GM19239 (cell line): ENCODE measurements around the gene OSBPL1A.
"Not testable (repeated sequence)": the region's sequence is repeated elsewhere in the genome, so short reads cannot be mapped to it uniquely, and the experiment has no call there.

Experiments
- DNase-seq: peaks from one replicate; pipeline ENCODE4 v3.0.0; 2011; ENCODE audit warnings: low spot score; ENCODE audit not compliant: insufficient read length
- FAIRE-seq: peaks from 2 replicates; lab custom pipeline; 2011; peaks lifted over from hg19 to GRCh38; lab: Jason Lieb, UNC

Gene OSBPL1A

GRCh38 chr18:24149591-24149990 lies 248.0 kb downstream of the OSBPL1A start:
- DNase-seq, FAIRE-seq: not testable (repeated sequence)

GRCh38 chr18:24142376-24142775 lies 255.2 kb downstream of the OSBPL1A start:
- FAIRE-seq (no peak), DNase-seq (no peak)

DNA sequence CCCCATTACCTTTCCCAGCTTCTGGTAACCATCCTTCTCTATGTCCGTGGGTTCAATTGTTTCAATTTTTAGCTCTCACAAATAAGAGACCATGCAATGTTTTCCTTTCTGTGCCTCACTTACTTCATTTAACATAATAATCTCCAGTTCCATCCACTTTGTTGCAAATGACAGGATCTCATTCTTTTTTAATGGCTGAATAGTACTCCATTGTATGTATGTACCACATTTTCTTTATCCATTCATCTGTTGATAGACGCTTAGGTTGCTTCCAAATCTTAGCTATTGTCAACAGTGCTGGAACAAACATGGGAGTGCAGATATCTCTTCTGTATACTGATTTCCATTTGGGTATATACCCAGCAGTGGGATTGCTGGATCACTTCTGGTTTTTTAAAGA lies 256.9 kb downstream of the OSBPL1A start:
- FAIRE-seq, result no peak
- no peak for DNase-seq

- FAIRE-seq (peak; percentile 28), DNase-seq (peak; percentile 47)
Observed at GRCh38 chr18:24138789-24139616, 258.6 kb downstream of the OSBPL1A start, which contains the start of gene CABYR. Gene CABYR (plus strand): TSS chr18:24139062. CDS start chr18:24143115, 4,053 bp downstream.

DNA sequence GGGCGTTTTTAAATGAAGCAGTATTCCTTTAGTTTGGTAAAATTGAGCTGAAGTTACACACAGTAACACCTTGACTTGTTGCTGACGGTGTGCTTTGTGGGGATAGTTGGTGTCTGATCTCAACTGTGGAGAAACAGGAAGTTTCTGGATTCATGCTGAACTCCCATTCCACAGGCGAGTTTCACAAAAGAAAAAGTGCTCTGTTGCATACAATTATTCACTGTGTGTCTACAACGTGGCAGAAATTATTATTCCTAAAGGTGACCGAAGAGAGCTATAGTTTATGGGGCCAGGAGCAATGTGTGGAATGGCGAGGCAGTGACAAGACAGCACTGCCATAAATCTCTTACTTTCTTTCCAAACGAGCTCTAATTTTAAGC lies 259.2 kb downstream of the OSBPL1A start:
- no peak for DNase-seq
- no peak for FAIRE-seq

DNA sequence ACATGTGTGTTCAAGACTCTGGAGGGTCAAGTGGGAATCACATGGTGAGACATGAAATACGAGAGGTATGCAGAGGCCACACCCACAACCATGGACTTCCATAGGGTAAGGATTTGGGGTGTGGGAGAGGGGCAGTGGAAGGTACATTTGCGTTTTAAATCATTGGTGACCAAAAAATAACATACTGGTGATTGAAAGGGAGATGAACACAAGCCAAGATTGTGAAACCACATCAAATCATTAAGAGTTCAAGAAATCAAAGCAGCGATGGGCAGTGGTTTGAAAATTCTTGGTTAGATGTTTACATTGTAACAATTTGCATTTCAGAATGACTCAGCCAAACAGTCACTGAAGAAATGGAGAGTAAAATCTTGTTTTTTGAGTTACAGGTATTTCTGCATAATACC lies 260.7 kb downstream of the OSBPL1A start:
- FAIRE-seq (no peak), DNase-seq (no peak)

- no peak for DNase-seq
- no peak for FAIRE-seq
Observed at GRCh38 chr18:24130494-24130893, 267.1 kb downstream of the OSBPL1A start.

DNA sequence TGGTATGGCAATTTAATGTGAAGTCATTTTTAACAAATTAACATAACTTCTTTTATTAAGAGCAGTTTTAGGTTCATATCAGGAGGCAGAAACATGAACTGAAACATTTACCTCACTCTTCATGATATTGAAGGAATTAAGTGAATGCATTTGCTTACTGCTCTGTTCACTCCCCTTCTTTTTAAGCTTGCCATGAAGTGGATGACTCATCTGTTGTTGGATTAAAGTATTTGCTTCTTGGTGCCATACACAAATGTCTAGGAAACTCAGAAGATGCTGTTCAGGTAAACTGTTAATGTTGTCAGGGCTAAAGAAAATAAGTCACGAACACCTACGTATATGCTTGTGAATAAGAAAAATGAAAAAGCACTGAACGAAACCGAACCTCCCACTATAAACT lies 268.9 kb downstream of the OSBPL1A start:
- no peak for FAIRE-seq
- DNase-seq, result no peak

GRCh38 chr18:24127735-24128134 lies 269.9 kb downstream of the OSBPL1A start:
- DNase-seq (no peak), FAIRE-seq (no peak)

DNA sequence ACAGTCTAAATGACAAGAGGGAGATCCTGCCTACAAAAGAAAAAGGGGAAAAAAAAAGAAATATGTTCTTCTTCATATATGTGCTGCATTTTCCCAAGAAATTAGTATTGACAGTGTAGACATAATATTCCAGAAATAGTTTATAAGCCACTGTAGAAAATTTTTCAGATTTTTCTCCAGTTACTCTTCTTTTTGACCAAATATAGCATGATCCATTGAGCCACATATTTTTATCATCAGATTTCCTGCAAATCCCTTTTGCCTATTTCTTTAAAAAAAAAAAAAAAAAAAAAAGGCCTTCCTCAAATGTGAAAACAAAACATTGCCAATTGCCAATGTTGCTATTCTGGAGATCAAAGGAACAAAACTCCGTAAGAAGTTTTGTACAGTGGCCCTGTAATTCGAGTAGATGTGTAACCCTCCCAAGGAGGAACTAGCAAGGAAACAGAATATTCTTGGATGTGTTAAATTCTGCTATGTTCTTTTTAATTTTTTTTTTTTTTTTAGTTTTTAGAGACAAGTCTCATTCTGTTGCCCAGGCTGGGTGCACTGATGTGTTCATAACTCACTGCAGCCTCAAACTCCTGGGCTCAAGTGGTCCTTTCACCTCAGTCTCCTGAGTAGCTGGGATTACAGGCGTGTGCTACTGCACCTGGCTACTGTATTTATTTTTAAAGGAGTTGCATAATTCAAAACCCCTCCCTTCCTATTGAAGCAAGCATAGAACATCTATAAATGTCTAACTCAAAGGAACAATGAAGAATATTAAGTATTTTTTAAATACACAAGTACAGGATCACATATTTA lies 271.3 kb downstream of the OSBPL1A start:
- FAIRE-seq (no peak), DNase-seq (no peak)

DNA sequence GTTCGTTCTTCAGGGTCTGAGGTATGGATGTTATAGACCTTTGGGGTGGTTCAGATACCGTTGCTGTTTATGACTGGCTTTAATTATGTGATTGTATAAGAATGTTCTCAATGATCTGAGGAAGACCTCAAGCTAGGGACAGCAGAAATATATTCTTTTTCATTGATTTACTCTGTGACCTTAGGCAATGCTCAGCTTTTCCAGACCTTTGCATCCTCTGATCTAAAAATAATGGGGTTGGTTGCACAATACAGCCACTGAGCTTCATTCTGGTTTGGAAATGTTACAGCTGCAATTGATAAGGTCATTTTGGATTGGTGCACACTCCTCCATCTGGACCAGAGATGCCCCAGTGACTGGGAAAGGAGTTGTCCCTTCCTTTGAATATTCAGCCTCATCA lies 276.0 kb downstream of the OSBPL1A start:
- FAIRE-seq (no peak), DNase-seq (no peak)

GRCh38 chr18:24120676-24121075 lies 276.9 kb downstream of the OSBPL1A start:
- DNase-seq, result no peak
- no peak for FAIRE-seq

DNA sequence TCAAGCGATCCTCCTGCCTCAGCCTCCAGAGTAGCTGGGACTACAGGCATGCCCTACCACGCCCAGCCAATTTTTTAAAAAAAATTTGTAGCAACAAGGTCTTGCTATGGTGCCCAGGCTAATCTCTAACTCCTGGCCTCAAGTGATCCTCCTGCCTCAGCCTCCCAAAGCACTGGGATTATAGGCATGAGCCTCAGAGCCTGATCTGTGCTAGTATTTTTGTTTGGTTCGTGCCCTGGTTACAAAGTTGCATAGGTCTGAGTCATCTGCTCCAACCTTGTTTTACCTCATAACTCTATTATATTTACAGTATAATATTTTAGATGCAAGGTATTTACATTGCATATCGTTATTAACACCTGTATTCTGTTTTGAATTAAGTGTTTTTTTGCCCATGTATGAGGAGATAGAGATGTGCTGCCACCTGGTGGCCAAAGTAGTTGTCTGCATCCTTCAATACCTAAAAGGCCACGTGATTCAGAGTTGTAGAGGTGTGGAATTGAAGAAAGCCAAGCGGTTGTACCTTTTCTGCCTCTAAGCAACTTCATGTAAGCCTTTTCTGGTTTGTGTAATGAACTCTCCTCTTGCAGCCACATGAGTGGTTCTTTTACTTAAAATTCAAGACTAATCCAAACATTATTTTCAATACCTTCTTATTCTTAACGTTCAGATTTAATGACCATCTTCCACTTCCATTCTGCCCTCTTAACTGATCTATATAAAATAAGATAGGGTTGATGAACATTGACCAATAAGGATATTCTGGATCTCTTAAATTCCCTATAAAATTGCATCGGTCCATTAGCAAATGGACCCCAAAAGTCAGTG lies 278.7 kb downstream of the OSBPL1A start:
- DNase-seq, result peak; percentile 43
- peak; percentile 82 for FAIRE-seq

- no peak for DNase-seq
- FAIRE-seq, result no peak
Observed at GRCh38 chr18:24115628-24116027, 282.0 kb downstream of the OSBPL1A start.

GRCh38 chr18:24114924-24115549 lies 282.6 kb downstream of the OSBPL1A start:
- DNase-seq (no peak), FAIRE-seq (no peak)

GRCh38 chr18:24112874-24113615 lies 284.6 kb downstream of the OSBPL1A start:
- DNase-seq (no peak), FAIRE-seq (no peak)

GRCh38 chr18:24112464-24112863 lies 285.2 kb downstream of the OSBPL1A start:
- DNase-seq (no peak), FAIRE-seq (no peak)
